Right ventricle myocardium inferior (tissue), 1 donor: ENCODE measurements around the gene GRAMD1C. TPM values are rescaled to one million over a fixed set of nuclear protein-coding genes. Genes with fewer than 3 reads are reported as not detected.

Source experiments
- ATAC-seq: fragments of 200-7000 bp; cut with Tn5 transposase; one replicate; pipeline ENCODE4 v1.9.1; 2020; ENCODE audit warnings: mild to moderate bottlenecking, moderate library complexity
- DNase-seq: peaks from one replicate; pipeline ENCODE4 v3.0.0; 2021; ENCODE audit errors: missing footprints
- intact Hi-C: fragments of 100-400 bp; cut with DNase I; formaldehyde crosslinking; loops from one replicate; pipeline ENCODE4 v1.11.0; 2022
- long read RNA-seq: library from polyadenylated mRNA; unstranded; transcript quantifications from one replicate; pipeline ENCODE4 v2.0.0, GENCODE V29; 2021
- total RNA-seq: library from RNA; stranded (reverse); fragmentation: NEBNext Ultra II Directional; extraction: Animal tissue kit (Norgen Biotek cat#: 25700); gene quantifications from one replicate; pipeline ENCODE4 v1.2.1, GENCODE V29; 2021
- donor health status: DM: no; HTN: yes; CAD: no; lungs with severe emphysema.

Gene GRAMD1C
- total RNA-seq = 2.4 TPM
- long read RNA-seq = 0 reads

DNA sequence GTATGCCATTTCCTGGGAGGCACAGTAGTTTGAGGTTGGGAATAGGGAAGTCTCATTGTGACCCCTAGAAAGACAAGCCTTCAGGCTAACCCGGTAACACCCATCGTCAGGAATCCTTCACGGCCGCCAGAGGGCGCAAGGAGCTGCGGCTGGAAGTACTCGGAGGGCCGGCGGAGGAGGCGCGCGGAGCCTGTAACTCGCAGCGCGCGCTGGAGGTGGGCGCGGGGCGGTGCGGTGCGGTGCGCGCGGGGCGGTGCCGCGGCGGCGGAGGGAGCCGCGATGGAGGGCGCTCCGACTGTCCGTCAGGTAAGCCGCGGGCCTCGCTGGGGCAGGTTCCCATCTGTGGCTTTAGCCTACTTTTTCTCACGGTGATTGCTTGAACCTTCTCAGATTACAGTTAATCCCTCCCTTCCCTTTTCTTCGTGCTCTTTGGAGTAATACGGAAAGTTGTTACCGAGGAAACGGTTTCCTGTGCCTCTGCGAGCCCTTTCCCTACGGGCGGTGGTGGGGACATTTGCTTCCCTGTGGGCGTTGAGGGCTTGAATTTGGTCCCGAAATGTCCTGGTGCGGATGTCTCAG is at the start of gene GRAMD1C:
GRAMD1C (plus strand) TSS at position 158 of the 579 bp plus-strand sequence; CDS start at position 280, 122 bp downstream.
- DNase-seq = peak; percentile 94
- ATAC-seq = peak; percentile 96
- intact Hi-C loops = loop anchor here (2.0 to 5.0 kb wide), 2 partner anchors 74 to 102 kb away; no protein-coding TSS in a partner anchor

DNA sequence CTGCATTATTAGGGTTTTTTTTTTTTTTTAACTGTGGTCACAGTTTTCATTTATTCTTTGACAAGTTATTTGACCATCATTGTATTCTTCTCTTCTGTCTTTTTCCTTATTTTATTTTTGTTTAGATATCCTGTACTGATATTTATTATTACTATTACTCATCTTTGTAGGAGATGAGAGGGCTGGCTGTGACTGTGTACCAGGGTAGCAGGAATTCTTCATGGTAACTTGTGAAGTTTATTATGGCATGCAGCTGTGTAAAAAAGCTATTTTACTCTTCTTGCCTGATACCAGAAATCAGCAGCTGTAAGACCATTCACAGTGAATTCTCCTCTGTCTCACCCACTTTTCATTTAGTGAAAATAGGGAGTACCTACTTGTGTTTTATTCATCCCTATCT is 47.2 kb upstream of the GRAMD1C start:
- DNase-seq = no peak
- ATAC-seq = no peak
- intact Hi-C loops = no loop called here

DNA sequence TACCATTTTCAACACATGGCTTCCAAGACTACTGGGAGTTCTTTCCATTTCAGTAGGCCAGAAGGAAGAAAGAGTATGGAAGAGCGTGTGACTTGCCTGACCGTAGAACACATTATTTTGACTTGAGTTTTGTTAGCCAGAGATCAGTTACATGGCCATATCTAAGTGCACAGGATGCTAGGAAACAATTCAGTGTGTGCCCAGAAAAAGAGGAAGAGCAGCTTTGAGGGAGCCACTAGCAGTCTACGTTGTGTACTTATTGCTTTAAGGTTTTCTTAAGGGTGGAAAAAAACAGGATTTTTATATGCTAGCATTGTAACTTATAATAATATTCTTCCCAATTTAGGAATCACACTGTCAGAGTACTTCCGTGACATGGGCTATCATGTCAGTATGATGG is 44.1 kb upstream of the GRAMD1C start:
- DNase-seq = no peak
- intact Hi-C loops = no loop called here
- ATAC-seq = no peak

- ATAC-seq (no peak), DNase-seq (no peak)
- intact Hi-C loops = no loop called here
These were observed 42.9 kb upstream of the GRAMD1C start for GRCh38 chr3:113795693-113796092.

DNA sequence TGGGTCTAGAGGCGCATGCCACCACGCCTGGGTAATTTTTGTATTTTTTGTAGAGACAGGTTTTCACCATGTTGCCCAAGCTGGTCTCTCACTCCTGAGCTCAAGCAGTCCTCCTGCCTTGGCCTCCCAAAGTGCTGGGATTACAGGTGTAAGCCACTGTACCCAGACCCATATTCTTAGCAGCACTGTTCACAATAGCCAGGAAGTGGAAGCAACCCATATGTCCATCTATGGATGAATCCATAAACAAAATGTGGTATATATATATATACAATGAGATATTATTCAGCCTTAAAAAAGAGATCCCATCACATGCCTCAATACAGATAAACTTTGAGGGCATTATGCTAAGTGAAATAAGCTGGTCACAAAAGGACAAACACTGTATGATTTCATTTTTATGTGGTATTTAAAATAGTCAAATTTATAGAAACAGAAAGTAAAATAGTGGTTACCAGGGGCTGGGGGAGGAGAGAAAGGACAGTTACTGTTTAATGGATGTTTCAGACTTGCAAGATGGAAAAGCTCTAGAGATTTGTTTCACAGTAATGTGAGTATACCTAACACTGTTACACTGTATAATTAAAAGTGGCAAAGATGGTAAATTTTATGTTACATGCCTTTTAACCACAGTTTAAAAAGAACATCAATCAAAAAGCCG is 35.7 kb upstream of the GRAMD1C start:
- intact Hi-C loops = no loop called here
- ATAC-seq (no peak), DNase-seq (no peak)

DNA sequence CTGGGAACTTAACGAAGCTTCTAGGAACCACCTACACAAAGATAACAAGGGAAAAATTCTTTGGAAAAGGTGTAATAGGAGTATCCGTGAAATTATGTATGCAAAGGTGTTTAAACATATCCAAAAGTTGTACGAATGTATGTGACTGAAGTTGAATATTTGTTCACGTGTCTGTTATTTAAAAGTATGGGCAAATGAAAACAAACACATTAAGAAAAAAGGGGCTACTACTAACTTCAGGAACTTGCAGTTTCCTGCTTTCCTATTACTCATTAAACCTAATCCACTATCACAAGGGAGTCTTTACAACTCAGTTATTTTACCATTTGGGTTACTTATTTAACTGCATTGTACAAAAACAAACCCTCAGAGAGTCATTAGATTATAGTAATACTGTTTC is 33.9 kb upstream of the GRAMD1C start:
- ATAC-seq = no peak
- no peak for DNase-seq
- intact Hi-C loops = no loop called here

GRCh38 chr3:113805249-113805648 is 33.3 kb upstream of the GRAMD1C start:
- no peak for DNase-seq
- no peak for ATAC-seq
- intact Hi-C loops = no loop called here

DNA sequence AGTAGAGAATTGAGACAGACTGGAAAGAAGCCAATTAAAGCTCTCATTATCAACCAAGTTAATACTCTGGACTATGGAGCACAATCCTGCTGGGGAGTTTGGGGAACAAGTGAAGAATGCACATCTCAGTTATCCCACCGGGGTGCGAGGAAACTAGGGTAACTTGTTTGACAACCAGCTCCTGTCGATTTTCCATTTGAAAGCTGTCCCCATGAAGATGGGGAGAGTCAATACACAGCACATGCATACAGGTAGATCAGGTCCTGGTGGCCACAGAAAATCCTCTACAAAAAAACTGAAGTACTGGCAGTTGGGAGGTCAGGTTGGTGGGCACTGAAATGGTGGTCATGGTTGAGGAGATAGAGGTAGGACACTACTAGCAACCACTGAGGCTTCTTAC is 25.7 kb upstream of the GRAMD1C start:
- intact Hi-C loops = no loop called here
- ATAC-seq (no peak), DNase-seq (no peak)

- intact Hi-C loops = no loop called here
- DNase-seq (no peak), ATAC-seq (no peak)
These were observed 18.7 kb upstream of the GRAMD1C start for GRCh38 chr3:113819866-113820265.

DNA sequence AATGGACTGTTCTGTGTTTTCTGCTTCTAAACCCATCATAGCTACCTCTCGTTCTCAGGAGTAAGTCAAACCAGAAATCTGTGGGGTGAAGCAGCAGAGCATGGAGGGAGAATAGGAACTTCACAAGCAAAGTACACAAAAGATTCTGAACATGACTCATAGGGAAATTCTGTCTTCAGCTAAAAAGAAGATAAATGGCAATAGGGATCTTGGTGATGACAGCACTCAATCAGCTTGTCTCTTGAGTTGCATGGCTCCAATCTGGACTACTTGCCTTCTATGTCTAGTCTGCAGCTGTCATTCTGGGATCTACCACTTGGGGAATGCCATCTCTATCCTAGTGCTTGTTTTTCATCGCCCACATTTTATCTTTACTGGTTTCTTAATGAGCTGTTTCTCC is 13.5 kb upstream of the GRAMD1C start:
- intact Hi-C loops = no loop called here
- ATAC-seq = no peak
- DNase-seq = no peak

GRCh38 chr3:113828600-113828999 is 10.0 kb upstream of the GRAMD1C start:
- no peak for ATAC-seq
- intact Hi-C loops = no loop called here
- DNase-seq = no peak

DNA sequence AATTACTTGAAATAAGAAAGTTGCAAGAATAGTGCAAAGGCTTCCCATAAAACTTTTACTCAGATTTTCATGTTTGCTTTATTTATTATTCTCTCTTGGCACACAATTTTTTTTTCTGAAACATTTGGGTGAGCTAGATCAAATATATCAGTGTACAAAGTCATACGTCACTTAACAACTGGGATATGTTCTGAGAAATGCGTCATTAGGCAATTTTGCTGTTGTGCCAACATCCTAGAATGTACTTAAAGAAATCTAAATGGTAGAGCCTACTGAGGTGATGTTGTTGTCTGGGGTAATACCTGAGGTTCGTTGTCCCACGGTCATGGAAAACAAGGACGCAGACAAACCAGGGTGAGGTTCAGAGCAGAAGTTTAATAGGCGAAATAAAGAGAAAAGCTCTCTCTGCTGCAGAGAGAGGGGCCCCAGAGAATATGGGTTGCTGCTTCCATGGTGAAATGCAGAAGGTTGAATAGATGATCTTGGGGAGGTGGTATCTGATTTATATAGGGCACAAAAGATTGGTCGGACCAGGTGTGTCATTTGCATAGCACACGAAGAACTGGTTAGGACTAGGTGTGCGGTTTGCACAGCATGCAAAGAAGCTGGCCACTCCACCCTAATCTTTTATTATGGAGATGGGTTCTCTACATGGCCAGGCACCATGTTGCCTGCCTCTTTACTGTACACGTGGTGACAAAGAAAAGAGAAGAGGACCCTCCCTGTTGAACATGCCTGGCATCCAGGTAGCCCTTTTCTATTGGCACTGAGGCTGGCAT is 8.8 kb upstream of the GRAMD1C start:
- ATAC-seq = no peak
- no peak for DNase-seq
- intact Hi-C loops = no loop called here

- DNase-seq = no peak
- intact Hi-C loops = no loop called here
- no peak for ATAC-seq
These were observed 7.6 kb upstream of the GRAMD1C start for GRCh38 chr3:113831103-113831355.

GRCh38 chr3:113832477-113833164 is 6.0 kb upstream of the GRAMD1C start:
- DNase-seq (no peak), ATAC-seq (no peak)
- intact Hi-C loops = no loop called here

DNA sequence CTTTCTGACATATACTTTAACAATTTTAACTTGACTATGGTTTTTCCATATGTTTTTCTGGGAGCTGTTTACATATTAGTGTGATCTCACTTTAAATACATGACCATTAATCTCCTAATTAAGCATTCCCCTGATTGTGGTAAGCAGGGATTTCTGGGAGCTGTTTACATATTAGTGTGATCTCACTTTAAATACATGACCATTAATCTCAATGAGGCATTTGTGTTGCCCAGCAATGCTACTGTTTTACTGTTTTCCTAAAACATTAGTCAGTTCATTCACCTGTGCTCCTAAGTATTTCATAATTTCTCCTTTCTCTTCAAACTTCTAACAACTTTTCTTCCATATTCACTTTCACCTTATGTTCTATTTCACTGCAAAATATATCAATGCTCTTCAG is 3.6 kb upstream of the GRAMD1C start:
- ATAC-seq (no peak), DNase-seq (no peak)
- intact Hi-C loops = loop anchor here (5.0 kb wide), 1 partner anchor 77 kb away; no protein-coding TSS in a partner anchor

GRCh38 chr3:113839551-113839950 is 963 bp downstream of the GRAMD1C start:
- intact Hi-C loops = loop anchor here (2.0 to 5.0 kb wide), 2 partner anchors 73 to 103 kb away; no protein-coding TSS in a partner anchor
- DNase-seq = no peak
- ATAC-seq = no peak

DNA sequence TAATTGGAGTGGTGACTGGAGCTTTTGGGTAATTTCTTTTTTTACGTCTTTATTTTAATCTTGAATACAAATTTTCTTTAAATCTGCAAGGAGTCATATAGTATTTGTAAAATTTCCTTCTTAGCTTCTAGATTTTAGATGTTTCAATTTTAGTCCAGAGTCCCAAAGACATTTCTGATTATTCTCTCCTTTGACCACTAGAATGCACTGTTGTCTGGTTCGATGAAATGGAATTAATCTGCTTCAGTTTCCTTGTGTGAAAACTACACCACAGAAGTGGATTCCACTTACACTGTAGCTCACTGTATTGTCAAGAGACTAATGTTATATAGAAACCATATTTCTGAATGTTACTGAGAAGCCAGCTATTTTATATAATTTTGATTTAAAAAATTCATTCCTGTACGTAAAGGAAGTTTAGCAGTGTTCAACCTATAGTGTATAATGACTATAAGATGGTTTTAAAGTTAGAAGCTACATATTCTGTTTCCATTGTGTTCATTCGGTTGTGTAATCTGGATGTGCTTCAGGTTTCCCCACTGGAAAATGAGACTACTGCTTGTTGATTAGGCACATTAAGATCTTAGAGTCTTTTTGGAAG is 6.1 kb downstream of the GRAMD1C start:
- intact Hi-C loops = loop anchor here (10.0 kb wide), 2 partner anchors 210 to 310 kb away; partner anchors contain the start of genes CCDC191 and QTRT2
- DNase-seq (no peak), ATAC-seq (no peak)

GRCh38 chr3:113847247-113847646 is 8.7 kb downstream of the GRAMD1C start:
- no peak for DNase-seq
- intact Hi-C loops = loop anchor here (10.0 kb wide), 2 partner anchors 208 to 308 kb away; partner anchors contain the start of genes CCDC191 and QTRT2
- no peak for ATAC-seq
